Mesothelial cell of epicardium (in vitro differentiated cells): Measurements from ENCODE around the gene SCFD2. TPM values are rescaled to one million over a fixed set of nuclear protein-coding genes. Genes with fewer than 3 reads are reported as not detected.

Experiments
- DNase-seq, 2 experiments: peaks; one replicate each; pipeline ENCODE4 v3.0.0; 2021; ENCODE audit warnings: low spot score in 2 of 2; ENCODE audit not compliant: unreplicated experiment in 2 of 2
- H3K27ac Mint-ChIP-seq: 2 replicates; pipeline ENCODE4 v1.8.0; 2021; ENCODE audit warnings: mixed read lengths
- H3K27me3 Mint-ChIP-seq: 2 replicates; pipeline ENCODE4 v1.8.0; 2021; ENCODE audit warnings: low read depth, mixed read lengths
- H3K36me3 Mint-ChIP-seq: 2 replicates; pipeline ENCODE4 v1.8.0; 2021; ENCODE audit warnings: mixed read lengths
- H3K4me1 Mint-ChIP-seq: 2 replicates; pipeline ENCODE4 v1.8.0; 2021; ENCODE audit warnings: mixed read lengths
- H3K4me3 Mint-ChIP-seq: 2 replicates; pipeline ENCODE4 v1.8.0; 2021; ENCODE audit warnings: mild to moderate bottlenecking, moderate library complexity, mixed read lengths
- H3K9me3 Mint-ChIP-seq: 2 replicates; pipeline ENCODE4 v1.8.0; 2021; ENCODE audit warnings: mixed read lengths
- CTCF ChIP-seq: fragments of 200-600 bp; sonication (generic); IDR thresholded peaks from one replicate; pipeline ENCODE4 v1.5.0; 2021; ENCODE audit warnings: antibody characterized with exemption; ENCODE audit not compliant: unreplicated experiment
- total RNA-seq: library from RNA; stranded (reverse); gene quantifications from 3 replicates; pipeline ENCODE4 v1.2.1, GENCODE V29; 2021

Gene SCFD2
- total RNA-seq, 1 donor from 2014 or later = 15.6 TPM

GRCh38 chr4:52894443-52894842, 471.4 kb downstream of the SCFD2 start:
- no peak for TF ChIP-seq CTCF
- Mint-ChIP-seq H3K4me3 (no peak overlapping the region), H3K36me3 (peaks cover 19% of the 10 kb centered on the region), H3K4me1 (peaks cover 29% of the 10 kb centered on the region), H3K9me3 (peaks cover 16% of the 10 kb centered on the region), H3K27ac (peak overlapping the region; percentile 45), H3K27me3 (no peaks in the 10 kb centered on the region)
- no peak for DNase-seq

- TF ChIP-seq CTCF = no peak
- Mint-ChIP-seq H3K36me3 (peaks cover 16% of the 10 kb centered on the region), H3K9me3 (peaks cover 8% of the 10 kb centered on the region), H3K4me1 (peaks cover 30% of the 10 kb centered on the region), H3K27me3 (no peaks in the 10 kb centered on the region), H3K4me3 (no peak overlapping the region), H3K27ac (peak overlapping the region; percentile 4)
- DNase-seq = no peak
Observed at GRCh38 chr4:52892880-52893279, 473.0 kb downstream of the SCFD2 start.

GRCh38 chr4:52891743-52892142, 474.1 kb downstream of the SCFD2 start:
- H3K4me3 Mint-ChIP-seq = no peak overlapping the region
- H3K36me3 Mint-ChIP-seq = peaks cover 9% of the 10 kb centered on the region
- no peaks in the 10 kb centered on the region for H3K27me3 Mint-ChIP-seq
- H3K4me1 Mint-ChIP-seq = peaks cover 30% of the 10 kb centered on the region
- DNase-seq = no peak
- H3K9me3 Mint-ChIP-seq = peaks cover 8% of the 10 kb centered on the region
- no peak overlapping the region for H3K27ac Mint-ChIP-seq
- TF ChIP-seq CTCF = no peak

- no peaks in the 10 kb centered on the region for H3K27me3 Mint-ChIP-seq
- peaks cover 6% of the 10 kb centered on the region for H3K36me3 Mint-ChIP-seq
- no peak for DNase-seq
- H3K27ac Mint-ChIP-seq = no peak overlapping the region
- H3K4me1 Mint-ChIP-seq = peaks cover 30% of the 10 kb centered on the region
- no peak overlapping the region for H3K4me3 Mint-ChIP-seq
- no peak for TF ChIP-seq CTCF
- peaks cover 8% of the 10 kb centered on the region for H3K9me3 Mint-ChIP-seq
Observed at GRCh38 chr4:52890521-52890791, 475.4 kb downstream of the SCFD2 start.

- Mint-ChIP-seq H3K4me3 (no peak overlapping the region), H3K27ac (no peak overlapping the region), H3K9me3 (peaks cover 8% of the 10 kb centered on the region), H3K4me1 (peaks cover 30% of the 10 kb centered on the region), H3K27me3 (no peaks in the 10 kb centered on the region), H3K36me3 (peaks cover 6% of the 10 kb centered on the region)
- DNase-seq = no peak
- no peak for TF ChIP-seq CTCF
Observed at GRCh38 chr4:52889778-52890520, 475.9 kb downstream of the SCFD2 start.

- Mint-ChIP-seq H3K4me1 (peaks cover 30% of the 10 kb centered on the region), H3K27ac (no peak overlapping the region), H3K4me3 (no peak overlapping the region), H3K9me3 (peaks cover 8% of the 10 kb centered on the region), H3K36me3 (peaks cover 6% of the 10 kb centered on the region), H3K27me3 (no peaks in the 10 kb centered on the region)
- no peak for DNase-seq
- TF ChIP-seq CTCF = no peak
Observed at GRCh38 chr4:52889354-52889753, 476.5 kb downstream of the SCFD2 start.
